ENCODE measurements around the gene ARAP1.

ARAP1 gene

DNA sequence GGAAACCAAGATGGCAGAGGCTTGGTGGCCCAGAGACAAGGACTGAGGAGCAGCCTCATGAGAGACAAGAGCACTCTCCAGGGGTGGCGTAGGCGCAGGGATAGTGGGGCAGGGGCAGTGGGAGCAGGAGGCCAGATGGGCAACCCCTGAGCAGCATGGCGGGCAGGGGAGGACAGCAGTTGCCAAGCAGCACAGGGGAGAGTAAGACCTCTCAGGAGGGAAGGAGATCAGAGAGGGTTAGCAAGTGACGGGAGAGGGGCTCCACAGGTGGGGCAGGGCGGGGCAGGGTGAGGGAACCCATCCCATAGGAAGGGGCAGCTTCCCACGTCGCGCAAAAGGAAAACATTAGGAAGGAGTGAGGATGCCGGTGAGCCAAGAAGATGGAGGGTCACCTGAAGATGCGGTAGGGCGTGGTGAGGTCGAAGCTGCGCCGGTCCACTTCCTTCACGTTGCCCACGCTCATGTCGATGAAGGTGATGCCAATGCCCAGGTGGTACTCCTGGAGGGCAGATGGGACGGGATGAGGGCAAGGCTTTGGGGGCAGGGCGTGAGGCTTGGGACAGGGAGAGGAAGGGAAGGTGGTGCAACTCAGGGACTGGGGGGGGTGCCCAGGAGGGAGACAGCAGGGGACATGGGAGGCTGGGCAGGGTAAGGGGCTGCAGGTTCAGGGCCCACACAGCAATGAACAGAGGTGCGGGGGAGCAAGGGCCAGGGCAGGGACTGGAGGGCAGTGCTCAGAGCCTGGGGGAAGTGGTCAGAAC, 42.5 kb downstream of the ARAP1 start:
- no peak for TF ChIP-seq ZNF274 (IDR thresholded peaks at IDR 0.05; ENCODE audit: low read depth, low read length)
- H3K4me3 ChIP-seq (ENCODE audit: low read length): no peak overlapping the region

DNA sequence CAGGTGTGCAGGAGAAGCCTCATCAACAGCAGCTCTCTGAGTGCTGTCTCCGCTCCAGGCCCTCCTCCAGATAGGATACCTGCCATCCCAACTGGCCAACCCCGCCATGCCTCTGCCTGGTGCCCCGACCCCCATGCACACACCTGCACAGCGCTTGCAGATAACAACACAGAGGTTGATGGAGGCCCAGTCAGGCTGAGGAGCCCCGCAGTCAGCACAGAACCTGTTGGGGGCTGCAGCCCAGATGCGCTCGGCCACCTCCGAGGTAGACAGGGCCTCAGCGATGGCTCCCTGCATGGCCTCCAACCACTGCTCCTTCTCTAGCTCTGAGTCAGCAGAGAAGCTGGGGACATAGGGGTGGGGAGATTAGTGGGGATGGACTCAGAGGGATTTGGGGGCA, 45.2 kb downstream of the ARAP1 start:
- no peak for TF ChIP-seq ZNF274 (IDR thresholded peaks at IDR 0.05; ENCODE audit: low read depth, low read length)
- no peak overlapping the region for H3K4me3 ChIP-seq (ENCODE audit: low read length)

DNA sequence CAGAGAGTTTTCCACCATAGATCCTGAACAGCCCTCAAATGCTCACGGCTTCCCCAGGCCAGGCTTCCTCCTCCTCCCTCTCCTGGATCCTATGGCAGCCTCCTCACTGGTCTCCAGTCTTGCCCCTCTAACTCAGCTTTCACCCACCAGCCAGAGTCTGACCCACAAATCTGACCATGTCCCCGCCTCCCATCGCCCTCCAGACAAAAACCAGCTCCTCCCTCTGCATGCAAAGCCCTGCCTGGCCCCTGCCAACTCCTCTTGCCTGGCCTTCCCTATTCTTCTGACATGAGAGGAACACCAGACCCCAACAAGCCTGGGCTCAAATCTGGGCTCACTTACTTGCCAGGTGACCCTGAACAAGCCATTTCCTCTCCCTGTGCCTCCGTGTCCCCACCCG, 45.6 kb downstream of the ARAP1 start:
- H3K4me3 ChIP-seq (ENCODE audit: low read length): no peak overlapping the region
- no peak for TF ChIP-seq ZNF274 (IDR thresholded peaks at IDR 0.05; ENCODE audit: low read depth, low read length)

DNA sequence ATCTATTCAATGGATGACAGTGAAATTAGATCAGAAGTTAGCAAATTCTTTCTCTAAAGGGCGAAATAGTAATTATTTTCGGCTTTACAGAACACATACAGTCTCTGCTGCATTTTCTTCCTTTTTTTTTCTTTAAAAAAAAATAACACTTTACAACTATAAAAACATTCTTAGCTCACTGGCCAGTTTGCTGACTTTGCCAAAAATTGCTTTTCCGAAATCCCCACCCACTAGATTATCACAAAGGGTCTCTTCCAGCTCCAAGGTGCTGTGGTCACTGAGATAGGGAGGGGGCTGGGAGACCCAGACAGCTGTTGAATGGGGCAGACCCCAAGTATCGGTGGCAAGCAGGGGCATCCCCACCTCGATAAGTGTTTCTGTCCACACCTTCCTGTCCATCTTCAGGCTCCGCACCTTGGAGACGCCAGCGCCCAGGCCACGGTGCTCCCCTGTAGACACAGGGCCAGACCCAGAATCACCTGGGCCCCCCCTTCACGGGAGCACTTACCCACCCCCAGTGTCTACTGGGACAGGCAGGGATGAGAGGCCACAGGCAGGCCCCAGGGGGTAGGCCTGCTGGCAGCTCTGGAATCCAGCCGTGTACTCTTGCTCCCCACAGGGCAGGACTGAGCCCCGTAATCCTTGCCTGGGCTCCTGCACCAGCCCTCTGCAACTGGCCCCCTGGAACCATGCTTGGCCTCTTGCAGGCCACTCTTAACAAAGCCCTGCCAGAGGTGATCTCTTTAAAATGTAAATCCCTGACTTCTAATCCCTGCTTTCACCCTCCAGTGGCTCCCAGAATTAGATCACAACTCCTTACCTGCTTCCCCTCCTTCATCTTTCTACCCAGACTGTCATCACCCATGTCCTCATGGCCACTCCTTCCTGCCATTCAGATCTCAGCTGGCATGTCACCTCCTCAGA, 46.5 kb downstream of the ARAP1 start:
- H3K4me3 ChIP-seq (ENCODE audit: low read length): no peak overlapping the region
- TF ChIP-seq ZNF274 (IDR thresholded peaks at IDR 0.05; ENCODE audit: low read depth, low read length): no peak

DNA sequence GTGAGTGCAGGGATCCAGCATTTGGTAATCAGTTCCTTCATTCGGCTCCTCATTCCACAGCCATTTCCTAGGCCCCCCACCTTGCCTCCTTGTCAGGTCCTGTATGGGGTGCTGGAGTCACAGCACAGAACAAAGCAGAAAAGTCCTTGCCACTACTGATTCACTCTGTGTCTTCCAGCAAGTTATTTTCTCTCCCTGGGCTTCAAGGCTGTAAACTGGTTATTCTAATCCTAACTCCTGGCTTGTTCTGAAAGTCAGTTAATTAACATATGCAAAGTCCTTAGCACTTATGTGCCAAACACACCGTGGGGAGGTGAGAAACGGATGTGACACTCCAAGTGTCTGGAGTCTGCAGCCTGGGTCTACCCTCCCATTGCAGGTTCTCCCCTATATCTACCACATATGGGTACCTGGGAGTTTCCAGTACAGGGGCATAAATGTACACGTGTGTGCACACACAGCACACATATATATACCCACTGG, 47.4 kb downstream of the ARAP1 start:
- H3K4me3 ChIP-seq (ENCODE audit: low read length): no peak overlapping the region
- no peak for TF ChIP-seq ZNF274 (IDR thresholded peaks at IDR 0.05; ENCODE audit: low read depth, low read length)

DNA sequence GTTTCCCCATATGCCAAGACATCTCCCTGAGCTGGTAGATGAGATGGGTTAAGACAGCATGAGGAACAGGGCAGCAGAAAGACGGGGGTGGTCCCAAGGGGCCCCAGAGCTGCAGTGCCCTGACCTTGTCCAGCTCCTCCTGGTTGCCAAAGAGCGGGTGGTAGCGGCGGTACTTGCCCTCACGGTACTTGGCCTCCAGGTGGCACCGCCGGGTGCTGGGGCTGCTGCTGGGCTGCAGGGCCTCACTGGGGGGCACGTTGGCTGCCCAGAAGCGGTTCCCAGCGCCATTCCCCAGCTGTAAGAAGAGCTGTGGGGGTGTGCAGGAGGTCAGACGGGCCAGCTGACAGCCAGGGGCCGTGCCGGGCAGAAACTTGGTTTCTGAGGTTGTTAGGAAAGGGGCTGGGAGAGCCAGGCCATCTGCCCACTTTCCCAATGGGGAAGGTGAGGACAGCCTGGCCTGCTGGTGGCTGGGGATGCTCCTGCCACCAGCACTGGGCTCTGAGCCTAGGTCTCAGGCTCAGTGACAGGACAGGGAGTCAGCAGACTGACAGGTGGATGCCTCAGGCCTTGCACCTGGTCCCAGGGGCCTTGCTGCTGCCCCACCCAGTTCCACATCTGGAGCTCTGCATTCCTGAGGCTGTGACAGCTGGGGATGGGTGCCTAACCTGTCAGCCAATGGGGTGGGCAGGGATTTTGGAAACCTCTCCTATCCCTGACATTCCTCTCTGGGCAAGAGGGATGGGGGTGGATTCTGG, 48.0 kb downstream of the ARAP1 start:
- H3K4me3 ChIP-seq (ENCODE audit: low read length): no peak overlapping the region
- TF ChIP-seq ZNF274 (IDR thresholded peaks at IDR 0.05; ENCODE audit: low read depth, low read length): no peak

DNA sequence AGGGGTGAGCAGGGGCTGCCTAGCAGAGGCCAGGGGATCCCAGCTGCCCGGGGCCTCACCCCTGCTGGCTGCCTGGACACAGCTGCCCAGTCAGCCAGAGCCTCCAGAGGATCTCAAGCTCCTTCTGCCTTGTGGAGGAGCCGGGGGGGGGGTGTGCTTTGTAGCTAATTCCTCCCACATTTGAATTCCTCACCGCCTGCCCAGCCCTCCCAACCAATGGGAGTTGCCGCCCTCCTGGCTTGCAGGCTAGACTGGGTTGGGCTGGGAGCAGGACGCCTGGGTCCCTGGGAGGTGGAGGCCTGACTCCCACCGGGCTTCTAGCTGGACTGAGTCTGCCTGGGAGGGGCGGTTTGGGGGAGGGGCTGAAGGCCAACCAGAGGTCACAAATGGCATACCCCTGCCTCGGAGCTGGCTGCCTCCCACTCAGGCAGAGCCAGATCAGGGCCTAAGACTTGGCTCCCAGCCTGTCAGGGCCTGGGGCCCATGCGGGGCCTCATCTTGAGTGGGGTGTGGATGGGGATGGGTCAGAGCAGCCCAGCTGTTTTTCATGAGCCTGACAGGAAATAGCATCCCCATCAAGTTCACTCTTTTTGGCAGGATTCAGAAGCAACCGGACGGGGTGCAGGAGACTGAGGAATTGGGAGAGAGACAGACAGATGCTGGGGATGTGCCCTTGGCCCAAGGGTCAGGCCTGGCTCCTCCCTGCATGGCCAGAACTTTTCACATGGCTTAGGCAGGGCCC, 48.8 kb downstream of the ARAP1 start:
- no peak for TF ChIP-seq ZNF274 (IDR thresholded peaks at IDR 0.05; ENCODE audit: low read depth, low read length)
- H3K4me3 ChIP-seq (ENCODE audit: low read length): no peak overlapping the region

DNA sequence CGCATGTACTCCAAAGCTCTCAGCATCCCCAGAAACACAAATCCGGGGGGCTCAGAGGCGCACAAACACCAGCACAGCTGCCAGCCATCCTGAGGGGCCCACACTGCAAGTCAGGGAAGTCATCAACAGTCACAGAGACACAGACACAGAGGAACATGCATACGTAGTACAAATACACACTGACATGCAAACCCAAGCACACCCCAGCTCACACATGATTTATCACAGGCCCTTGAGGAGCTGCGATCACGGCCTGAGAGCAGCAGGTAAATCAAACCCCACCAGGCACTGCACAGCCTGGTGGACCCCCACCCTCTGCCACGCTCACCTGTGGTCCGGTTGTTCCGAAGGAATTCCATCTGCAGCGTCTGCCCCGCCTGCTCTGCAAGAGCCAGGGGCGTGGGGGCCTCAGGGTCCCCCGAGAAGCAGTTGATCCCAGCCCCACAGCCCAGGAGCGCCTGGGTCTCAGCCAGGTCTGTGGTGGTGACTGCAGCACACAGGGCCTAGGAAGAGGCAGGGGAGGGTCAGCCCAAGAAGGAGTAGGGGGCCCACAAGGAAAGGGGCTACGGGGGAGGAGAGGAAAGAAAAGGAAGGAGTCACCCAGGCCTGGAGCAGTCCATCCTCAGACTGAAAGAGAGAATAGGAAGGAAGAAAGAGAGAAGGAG, 49.5 kb downstream of the ARAP1 start:
- TF ChIP-seq ZNF274 (IDR thresholded peaks at IDR 0.05; ENCODE audit: low read depth, low read length): no peak
- H3K4me3 ChIP-seq (ENCODE audit: low read length): no peak overlapping the region

DNA sequence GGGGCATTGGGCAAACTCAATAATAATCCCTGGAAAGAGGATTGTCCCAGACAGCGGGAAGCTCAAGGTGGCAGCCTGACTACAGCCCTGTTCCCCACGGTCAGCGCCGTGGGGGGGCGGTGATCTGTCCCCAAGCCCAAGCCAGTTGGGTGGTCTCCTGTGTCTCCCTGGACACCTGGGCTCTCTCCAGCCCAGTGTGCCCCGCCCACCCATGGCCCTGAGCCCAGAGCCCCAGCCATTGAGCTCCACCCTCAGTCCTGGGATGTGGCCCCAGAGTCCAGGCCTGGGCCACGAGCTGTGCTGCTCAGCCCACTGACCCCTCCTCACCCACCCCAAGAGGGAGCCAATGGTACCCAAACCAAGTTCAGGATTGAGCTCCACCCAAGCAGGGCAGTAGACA, 50.1 kb downstream of the ARAP1 start:
- no peak for TF ChIP-seq ZNF274 (IDR thresholded peaks at IDR 0.05; ENCODE audit: low read depth, low read length)
- H3K4me3 ChIP-seq (ENCODE audit: low read length): no peak overlapping the region

DNA sequence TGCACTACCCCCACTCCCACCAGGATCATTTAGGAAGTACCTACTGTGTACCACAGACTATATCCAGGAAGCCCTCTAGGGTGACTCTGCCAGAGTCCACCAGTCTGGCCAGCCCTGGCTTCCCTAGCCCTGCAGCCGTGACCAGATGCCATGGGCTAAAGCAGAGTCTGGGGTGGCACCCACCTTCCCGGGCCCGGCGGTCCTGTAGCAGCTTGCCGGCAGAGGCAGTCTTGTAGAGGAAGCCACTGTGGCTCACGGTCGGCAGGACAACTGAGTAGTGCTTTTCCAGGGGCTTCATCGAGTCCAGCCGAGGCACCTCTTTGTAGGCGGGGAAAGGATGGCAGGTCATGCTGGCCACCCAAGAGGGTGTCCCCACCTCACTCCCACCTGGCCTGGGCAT, 50.7 kb downstream of the ARAP1 start:
- no peak overlapping the region for H3K4me3 ChIP-seq (ENCODE audit: low read length)
- no peak for TF ChIP-seq ZNF274 (IDR thresholded peaks at IDR 0.05; ENCODE audit: low read depth, low read length)

DNA sequence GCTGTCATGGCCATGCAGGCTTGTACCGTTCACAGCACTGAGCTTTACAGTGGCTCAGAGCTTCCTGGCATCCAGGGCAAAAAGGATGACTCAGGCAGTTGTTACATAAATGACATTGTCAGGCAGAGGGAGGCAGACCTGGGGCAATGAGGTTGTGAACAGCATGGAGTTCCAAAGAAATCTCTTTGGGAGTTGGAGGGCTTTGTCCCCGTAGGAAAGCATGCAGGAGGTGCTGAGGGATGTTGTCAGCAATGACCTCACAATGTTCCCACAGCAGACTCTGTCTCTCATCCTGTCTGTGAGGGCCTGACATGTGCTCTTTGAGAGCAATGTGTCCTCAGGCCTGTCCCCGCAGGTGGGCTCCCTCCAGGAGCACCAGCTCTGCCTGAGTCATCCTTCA, 52.1 kb downstream of the ARAP1 start:
- no peak overlapping the region for H3K4me3 ChIP-seq (ENCODE audit: low read length)

DNA sequence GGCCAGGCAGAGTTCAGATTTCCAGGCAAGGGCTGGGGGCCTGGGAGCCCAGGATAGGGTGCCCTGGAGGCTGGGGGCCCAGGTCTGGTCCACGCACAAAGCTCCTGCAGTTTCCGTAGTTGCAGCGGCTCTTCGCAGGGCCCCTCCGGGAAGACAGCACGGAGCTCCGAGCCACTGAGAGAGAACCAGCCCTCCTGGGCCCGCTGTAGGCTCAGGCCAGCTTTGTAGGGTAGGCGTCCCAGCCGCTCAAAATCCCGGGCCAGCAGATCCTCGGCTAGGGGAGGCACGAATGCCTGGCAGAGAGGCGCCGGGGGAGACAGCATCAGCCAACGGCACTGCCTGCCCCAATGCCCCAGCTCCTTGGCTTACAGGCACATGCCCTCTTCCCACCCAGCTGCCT, 54.4 kb downstream of the ARAP1 start:
- H3K4me3 ChIP-seq (ENCODE audit: low read length): no peak overlapping the region
- TF ChIP-seq ZNF274 (IDR thresholded peaks at IDR 0.05; ENCODE audit: low read depth, low read length): no peak

More for the DNA sequence above, 52.1 kb downstream of the ARAP1 start:
- no peak for TF ChIP-seq ZNF274 (IDR thresholded peaks at IDR 0.05; ENCODE audit: low read depth, low read length)

Data from GM08714 (cell line).